ENCODE data around the gene DDX10.
"Not testable (repeated sequence)": the region's sequence is repeated elsewhere in the genome, so short reads cannot be mapped to it uniquely, and the experiment has no call there.

DDX10 gene

DNA sequence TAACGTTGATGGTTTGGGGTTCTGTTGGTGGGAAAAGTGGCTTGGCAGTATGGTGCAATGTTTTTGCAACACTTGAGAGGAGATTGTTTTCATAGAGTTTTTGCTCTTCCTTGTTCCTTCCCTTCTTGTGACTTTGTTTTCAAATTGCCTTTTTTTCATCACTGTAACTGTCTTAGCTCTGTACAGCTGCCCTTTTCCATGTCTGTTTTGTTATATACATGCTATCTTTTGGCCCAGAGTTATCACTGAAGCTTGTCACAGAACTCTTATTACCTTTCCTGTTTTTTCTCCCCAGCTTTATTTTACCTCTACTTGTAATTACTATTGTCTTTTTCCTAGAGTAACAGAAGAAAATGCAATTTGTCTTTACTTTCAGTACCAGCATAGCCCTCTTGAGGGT lies 154.1 kb downstream of the DDX10 start:
- peak in 1 of 2 donors; percentile 35 for DNase-seq (ENCODE audit: low read depth in 2 of 2)
- TF ChIP-seq, protein P1, sequence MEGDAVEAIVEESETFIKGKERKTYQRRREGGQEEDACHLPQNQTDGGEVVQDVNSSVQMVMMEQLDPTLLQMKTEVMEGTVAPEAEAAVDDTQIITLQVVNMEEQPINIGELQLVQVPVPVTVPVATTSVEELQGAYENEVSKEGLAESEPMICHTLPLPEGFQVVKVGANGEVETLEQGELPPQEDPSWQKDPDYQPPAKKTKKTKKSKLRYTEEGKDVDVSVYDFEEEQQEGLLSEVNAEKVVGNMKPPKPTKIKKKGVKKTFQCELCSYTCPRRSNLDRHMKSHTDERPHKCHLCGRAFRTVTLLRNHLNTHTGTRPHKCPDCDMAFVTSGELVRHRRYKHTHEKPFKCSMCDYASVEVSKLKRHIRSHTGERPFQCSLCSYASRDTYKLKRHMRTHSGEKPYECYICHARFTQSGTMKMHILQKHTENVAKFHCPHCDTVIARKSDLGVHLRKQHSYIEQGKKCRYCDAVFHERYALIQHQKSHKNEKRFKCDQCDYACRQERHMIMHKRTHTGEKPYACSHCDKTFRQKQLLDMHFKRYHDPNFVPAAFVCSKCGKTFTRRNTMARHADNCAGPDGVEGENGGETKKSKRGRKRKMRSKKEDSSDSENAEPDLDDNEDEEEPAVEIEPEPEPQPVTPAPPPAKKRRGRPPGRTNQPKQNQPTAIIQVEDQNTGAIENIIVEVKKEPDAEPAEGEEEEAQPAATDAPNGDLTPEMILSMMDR (IDR thresholded peaks at IDR 0.05; ENCODE audit: low read depth, low read length), result no peak
- H3K4me3 ChIP-seq (replicated peaks in 1 of 2; ENCODE audit: low read depth in 2 of 2, low read length in 2 of 2), result no peak overlapping the region

DNA sequence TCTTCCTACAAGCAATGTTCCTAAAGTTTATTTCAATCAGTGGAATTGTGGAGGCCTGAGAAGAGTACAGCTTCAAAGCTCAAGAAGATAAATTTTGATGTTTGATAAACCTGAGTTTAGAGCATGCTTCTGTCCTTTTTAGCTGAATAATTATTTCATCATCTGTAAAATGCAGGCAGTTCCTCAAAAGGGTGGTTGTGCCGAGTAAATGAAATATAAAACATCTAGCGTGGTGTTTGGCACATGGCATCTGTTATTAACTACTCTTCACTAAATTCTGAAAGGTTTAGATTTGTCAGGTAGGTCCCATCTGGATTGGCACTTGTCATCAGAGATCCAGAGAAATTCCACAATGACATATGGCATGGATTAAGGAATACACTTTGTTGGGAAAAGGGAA lies 155.1 kb downstream of the DDX10 start:
- H3K4me3 ChIP-seq (replicated peaks in 1 of 2; ENCODE audit: low read depth in 2 of 2, low read length in 2 of 2), result no peak overlapping the region
- no peak for DNase-seq (ENCODE audit: low read depth in 2 of 2)
- TF ChIP-seq, protein P1 (IDR thresholded peaks at IDR 0.05; ENCODE audit: low read depth, low read length), result no peak

DNA sequence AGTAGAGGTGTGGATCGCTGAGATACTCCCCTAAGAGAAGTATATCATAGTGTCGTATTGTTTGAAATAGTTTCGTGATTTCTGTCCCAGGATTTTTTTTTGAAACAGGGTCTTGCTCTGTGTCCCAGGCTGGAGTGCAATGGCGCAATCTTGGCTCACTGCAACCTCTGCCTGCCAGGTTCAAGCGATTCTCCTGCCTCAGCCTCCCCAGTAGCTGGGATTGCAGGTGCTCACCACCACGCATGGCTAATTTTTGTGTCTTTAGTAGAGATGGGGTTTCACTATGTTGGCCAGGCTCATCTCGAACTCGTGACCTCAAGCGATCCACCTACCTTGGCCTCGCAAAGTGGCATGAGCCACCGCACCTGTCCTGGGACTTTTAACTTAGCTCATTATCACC lies 159.1 kb downstream of the DDX10 start:
- not testable (repeated sequence) for H3K4me3 ChIP-seq (replicated peaks in 1 of 2; ENCODE audit: low read depth in 2 of 2, low read length in 2 of 2); DNase-seq (ENCODE audit: low read depth in 2 of 2)

DNA sequence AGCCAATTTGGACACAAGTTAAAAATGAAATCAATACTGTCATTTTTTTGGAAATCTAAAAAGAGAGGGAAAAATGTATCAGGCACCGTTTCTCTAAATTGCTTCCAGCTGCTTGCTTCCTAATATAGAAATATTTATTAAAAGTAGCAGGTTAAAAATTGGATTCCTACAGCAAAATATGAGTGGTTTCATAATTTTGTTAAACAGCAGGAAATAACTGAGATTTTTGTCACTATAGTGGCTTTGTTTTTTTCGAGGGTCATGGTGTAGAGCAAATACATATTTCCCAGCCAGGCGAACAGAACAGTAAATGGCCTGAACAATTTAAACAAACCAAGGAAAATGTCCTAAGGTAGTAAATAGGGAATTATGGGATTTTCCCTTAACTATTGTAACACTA lies 159.7 kb downstream of the DDX10 start:
- no peak overlapping the region for H3K4me3 ChIP-seq (replicated peaks in 1 of 2; ENCODE audit: low read depth in 2 of 2, low read length in 2 of 2)
- DNase-seq (ENCODE audit: low read depth in 2 of 2), result peak; percentile 11 to 29
- TF ChIP-seq, protein P1 (IDR thresholded peaks at IDR 0.05; ENCODE audit: low read depth, low read length), result no peak

DNA sequence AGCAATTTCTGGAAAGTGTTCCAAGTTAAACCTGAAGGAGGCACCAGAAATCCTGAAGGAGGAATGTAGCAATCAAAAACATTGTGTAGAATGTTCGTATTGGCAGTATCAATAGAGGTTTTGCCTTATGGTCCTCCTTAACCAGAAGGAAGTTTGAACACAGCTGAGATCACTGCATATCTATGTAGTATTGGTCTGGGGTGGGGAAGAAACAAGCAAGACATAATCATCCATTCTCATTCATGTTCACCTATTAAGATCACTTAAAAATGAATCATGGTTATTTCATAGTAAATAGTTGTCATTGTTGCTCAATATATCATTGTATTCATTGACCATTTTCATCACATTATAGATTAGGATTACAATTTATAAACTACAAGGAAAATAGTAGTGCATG lies 160.5 kb downstream of the DDX10 start:
- peak in 1 of 2 donors; percentile 25 for DNase-seq (ENCODE audit: low read depth in 2 of 2)
- no peak overlapping the region for H3K4me3 ChIP-seq (replicated peaks in 1 of 2; ENCODE audit: low read depth in 2 of 2, low read length in 2 of 2)
- TF ChIP-seq, protein P1 (IDR thresholded peaks at IDR 0.05; ENCODE audit: low read depth, low read length), result no peak

DNA sequence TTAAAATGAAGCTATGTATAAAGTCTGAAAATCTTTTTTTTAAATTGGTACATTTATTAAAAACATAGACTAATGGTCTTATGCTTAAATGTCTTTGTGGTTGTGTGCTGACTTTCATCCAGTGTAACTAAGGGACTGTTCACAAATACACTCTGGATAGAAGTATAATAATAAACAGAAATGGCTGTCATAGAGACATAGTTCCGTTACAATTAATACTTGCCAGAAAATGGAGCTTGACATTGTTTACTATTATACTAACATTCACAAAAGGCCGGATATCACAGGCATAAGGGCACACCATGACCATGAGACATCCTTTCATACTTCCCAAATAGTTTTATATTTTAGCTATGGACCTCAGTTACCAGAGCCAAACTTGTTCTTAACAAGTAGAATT lies 161.3 kb downstream of the DDX10 start:
- H3K4me3 ChIP-seq (replicated peaks in 1 of 2; ENCODE audit: low read depth in 2 of 2, low read length in 2 of 2), result no peak overlapping the region
- TF ChIP-seq, protein P1 (IDR thresholded peaks at IDR 0.05; ENCODE audit: low read depth, low read length), result no peak
- no peak for DNase-seq (ENCODE audit: low read depth in 2 of 2)

DNA sequence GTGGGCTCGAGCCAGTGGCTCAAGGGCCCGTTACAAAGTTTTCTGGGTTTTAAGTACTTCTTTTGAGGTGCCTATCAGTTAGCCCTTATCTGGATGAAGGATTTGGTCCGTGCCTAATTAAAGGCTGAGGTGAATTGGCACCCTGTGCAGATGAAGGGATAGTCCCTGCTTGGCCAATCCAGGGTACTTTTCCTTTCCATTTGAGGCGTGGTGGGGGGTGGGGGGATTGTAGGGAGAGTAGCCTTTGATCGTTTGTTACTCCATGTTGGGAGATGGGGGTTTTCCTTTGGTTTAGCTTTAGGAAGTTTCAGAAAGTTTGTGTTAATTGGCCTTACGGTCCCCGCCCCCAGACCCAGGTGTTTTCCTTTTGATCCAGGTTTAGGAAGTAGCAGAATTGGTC lies 170.8 kb downstream of the DDX10 start:
- TF ChIP-seq, protein P1 (IDR thresholded peaks at IDR 0.05; ENCODE audit: low read depth, low read length), result no peak
- no peak for DNase-seq (ENCODE audit: low read depth in 2 of 2)

More for the DNA sequence above, 170.8 kb downstream of the DDX10 start:
- H3K4me3 ChIP-seq (replicated peaks in 1 of 2; ENCODE audit: low read depth in 2 of 2, low read length in 2 of 2), result no peak overlapping the region

Measured in cardiac fibroblast (primary cell).